CD1c-positive myeloid dendritic cell (primary cell): ENCODE measurements around the gene SUGCT.
"Not testable (repeated sequence)": the region's sequence is repeated elsewhere in the genome, so short reads cannot be mapped to it uniquely, and the experiment has no call there.

Experiments used
- DNase-seq: peaks from one replicate; pipeline ENCODE4 v3.0.0-alpha.2; 2016; ENCODE audit errors: extremely low spot score

The SUGCT gene

GRCh38 chr7:40134428-40135316 is at the start of gene SUGCT, which contains the start of gene MPLKIP:
TSS of gene SUGCT (plus strand) at chr7:40135005.
TSS of gene MPLKIP (minus strand) at chr7:40134622. CDS start at chr7:40134567, 55 bp downstream.
- DNase-seq = peak; percentile 96

GRCh38 chr7:40092182-40092581 is 42.6 kb upstream of the SUGCT start:
- no peak for DNase-seq

GRCh38 chr7:40093631-40094350 is 41.0 kb upstream of the SUGCT start:
- no peak for DNase-seq

- no peak for DNase-seq
Measured at GRCh38 chr7:40095230-40095629, 39.6 kb upstream of the SUGCT start.

- no peak for DNase-seq
Measured at GRCh38 chr7:40095695-40096327, 39.0 kb upstream of the SUGCT start.

DNA sequence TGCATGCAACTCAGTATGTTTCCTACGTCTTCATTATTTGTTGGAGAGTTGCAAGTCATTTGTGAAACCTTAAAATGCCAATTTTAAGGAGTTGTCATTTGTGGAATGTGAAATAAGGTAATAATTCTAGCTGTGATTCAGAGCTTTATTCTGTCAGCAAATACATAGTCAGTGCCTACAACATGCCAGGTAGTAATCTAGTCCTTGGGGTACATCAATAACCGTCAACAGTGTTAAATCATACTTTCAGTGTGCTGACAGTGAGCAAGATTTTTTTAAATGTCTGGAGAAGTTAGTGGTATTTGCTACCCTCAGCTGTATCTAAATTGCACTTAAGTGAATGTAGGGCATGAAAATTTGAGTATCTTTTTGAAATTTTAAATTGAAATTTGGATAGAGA is 37.1 kb upstream of the SUGCT start:
- no peak for DNase-seq

DNA sequence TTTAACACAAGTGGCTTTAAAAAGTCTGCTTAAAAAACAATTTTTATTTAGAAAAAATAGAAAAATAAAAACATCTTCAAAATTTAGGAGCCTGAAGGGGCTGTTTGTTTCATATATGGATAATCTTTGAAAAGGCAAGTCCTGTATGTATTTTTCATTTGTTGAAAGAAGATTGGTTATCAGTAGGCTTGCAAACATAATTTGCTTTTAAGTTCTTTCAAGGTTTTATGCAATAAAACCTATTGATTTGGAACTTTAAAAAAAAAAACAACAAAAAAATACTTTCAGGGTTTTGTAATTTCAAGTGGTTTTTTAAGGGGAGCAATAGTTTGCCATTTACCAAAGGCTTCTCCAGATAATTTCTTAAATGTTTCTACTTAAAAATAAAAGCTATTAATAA is 36.0 kb upstream of the SUGCT start:
- DNase-seq = no peak

DNA sequence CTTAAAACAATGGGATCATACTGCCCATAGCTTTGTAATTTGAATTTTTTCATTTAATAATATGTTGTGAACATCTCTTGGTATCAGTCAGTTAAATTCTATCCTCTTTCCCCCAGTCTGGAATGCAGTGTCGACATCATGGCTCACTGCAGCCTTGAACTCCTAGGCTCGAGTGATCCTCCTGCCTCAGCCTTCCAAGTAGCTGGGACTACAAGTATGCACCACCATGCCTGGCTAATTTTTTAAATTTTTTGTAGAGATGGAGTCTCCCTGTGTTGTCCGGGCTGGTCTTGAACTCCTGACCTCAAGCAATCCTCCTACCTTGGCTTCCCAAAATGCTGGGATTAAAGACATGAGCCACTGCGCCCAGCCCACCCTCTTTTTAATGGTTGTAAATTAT is 35.0 kb upstream of the SUGCT start:
- DNase-seq = no peak

- DNase-seq = no peak
Measured at GRCh38 chr7:40101201-40101600, 33.6 kb upstream of the SUGCT start.

- DNase-seq = no peak
Measured at GRCh38 chr7:40102897-40103296, 31.9 kb upstream of the SUGCT start.

GRCh38 chr7:40105879-40106473 is 28.8 kb upstream of the SUGCT start:
- DNase-seq = no peak

GRCh38 chr7:40115936-40116335 is 18.9 kb upstream of the SUGCT start:
- DNase-seq = no peak

- DNase-seq = not testable (repeated sequence)
Measured at GRCh38 chr7:40117199-40117598, 17.6 kb upstream of the SUGCT start.

DNA sequence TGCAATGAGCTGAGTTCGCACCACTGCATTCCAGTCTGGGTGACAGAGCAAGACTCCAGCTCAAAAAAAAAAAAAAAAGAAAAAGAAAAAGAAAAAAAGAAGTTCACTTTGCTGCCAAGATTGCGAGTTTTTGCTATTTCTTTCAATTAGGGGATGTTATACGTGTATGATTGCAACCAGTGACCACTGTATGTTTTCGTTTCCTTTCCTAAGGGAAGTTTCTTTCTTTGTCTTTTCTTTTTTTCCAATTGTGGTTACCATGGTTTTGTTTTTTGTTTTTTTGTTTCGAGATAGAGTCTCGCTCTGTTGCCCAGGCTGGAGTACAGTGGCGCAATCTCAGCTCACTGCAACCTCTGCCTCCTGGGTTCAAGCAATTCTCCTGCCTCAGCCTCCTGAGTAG is 16.6 kb upstream of the SUGCT start:
- DNase-seq = not testable (repeated sequence)

GRCh38 chr7:40120020-40120419 is 14.8 kb upstream of the SUGCT start:
- no peak for DNase-seq

GRCh38 chr7:40122100-40122939 is 12.5 kb upstream of the SUGCT start:
- DNase-seq = not testable (repeated sequence)

- DNase-seq = no peak
Measured at GRCh38 chr7:40122940-40123254, 11.9 kb upstream of the SUGCT start.

- peak; percentile 46 for DNase-seq
Measured at GRCh38 chr7:40133561-40134427, 1.0 kb upstream of the SUGCT start.

DNA sequence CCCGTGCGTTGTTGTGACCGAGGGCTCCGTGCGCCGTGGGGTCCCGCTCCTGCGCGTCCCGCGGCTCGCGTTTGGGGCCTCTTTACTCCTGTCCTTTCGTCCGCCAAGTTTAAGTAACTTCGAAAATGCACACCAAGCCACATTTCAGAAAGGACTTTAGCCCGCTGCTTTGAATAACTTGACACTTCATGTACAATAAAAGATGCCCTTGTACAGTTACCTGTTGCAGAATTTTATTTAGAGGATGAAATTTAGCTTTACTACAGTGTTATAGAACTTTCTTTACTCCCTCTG is 459 bp downstream of the SUGCT start:
- DNase-seq = no peak

GRCh38 chr7:40137563-40137962 is 2.8 kb downstream of the SUGCT start:
- DNase-seq = no peak

GRCh38 chr7:40138973-40139372 is 4.2 kb downstream of the SUGCT start:
- no peak for DNase-seq
